Neural cell (in vitro differentiated cells): ENCODE data around the gene C6orf136. TPM values are rescaled to one million over a fixed set of nuclear protein-coding genes. Genes with fewer than 3 reads are reported as not detected.

Experiments used
- H2AFZ ChIP-seq: fragments of 200-600, 300-800 bp; sonication (generic), shearing (Covaris generic); 2 replicates; pipeline ENCODE4 v1.6.0; 2014; ENCODE audit warnings: low read depth, mild to moderate bottlenecking, antibody characterized with exemption, low read length, moderate library complexity
- H3F3A ChIP-seq: fragments of 200-600 bp; shearing (Covaris generic); 2 replicates; pipeline ENCODE4 v1.6.1; 2016; ENCODE audit warnings: mild to moderate bottlenecking, moderate library complexity, mixed read lengths, antibody characterized with exemption, low read length; ENCODE audit not compliant: insufficient read depth, poor library complexity, severe bottlenecking
- H3K27ac ChIP-seq: fragments of 200-600, 300-800 bp; sonication (generic), shearing (Covaris generic); 2 replicates; pipeline ENCODE4 v1.5.1; 2014; ENCODE audit warnings: mild to moderate bottlenecking, low read length, moderate library complexity
- H3K27me3 ChIP-seq: fragments of 300-800, 200-600 bp; sonication (generic), shearing (Covaris generic); 2 replicates; pipeline ENCODE4 v1.6.0; 2014; ENCODE audit warnings: mild to moderate bottlenecking, low read depth, low read length, moderate library complexity; ENCODE audit not compliant: insufficient read depth
- H3K36me3 ChIP-seq: fragments of 300-800, 200-600 bp; sonication (generic), shearing (Covaris generic); 2 replicates; pipeline ENCODE4 v1.5.1; 2014; ENCODE audit warnings: mild to moderate bottlenecking, antibody characterized with exemption, low read length, moderate library complexity; ENCODE audit not compliant: insufficient read depth
- H3K4me2 ChIP-seq: fragments of 300-800, 200-600 bp; sonication (generic), shearing (Covaris generic); 2 replicates; pipeline ENCODE4 v1.6.0; 2014; ENCODE audit warnings: mild to moderate bottlenecking, low read length
- H3K4me3 ChIP-seq: fragments of 300-800, 200-600 bp; sonication (generic), shearing (Covaris generic); 2 replicates; pipeline ENCODE4 v1.5.1; 2014; ENCODE audit warnings: mild to moderate bottlenecking, low read length, moderate library complexity
- H3K79me2 ChIP-seq: fragments of 200-600 bp; shearing (Covaris generic); replicated peaks from 2 replicates; pipeline ENCODE4 v1.6.0; 2014; ENCODE audit warnings: mild to moderate bottlenecking, low read length, moderate library complexity; ENCODE audit not compliant: insufficient read depth
- H3K9ac ChIP-seq: fragments of 300-800, 200-600 bp; sonication (generic), shearing (Covaris generic); 2 replicates; pipeline ENCODE4 v1.6.1; 2016; ENCODE audit warnings: mild to moderate bottlenecking, low read length, mixed read lengths
- H3K9me2 ChIP-seq: fragments of 200-600 bp; shearing (Covaris generic); 2 replicates; pipeline ENCODE4 v1.6.1; 2016; ENCODE audit warnings: mild to moderate bottlenecking, low read length, mixed read lengths; ENCODE audit not compliant: insufficient read depth
- H3K9me3 ChIP-seq: fragments of 200-600, 300-800 bp; sonication (generic), shearing (Covaris generic); 2 replicates; pipeline ENCODE4 v1.6.1; 2016; ENCODE audit warnings: mild to moderate bottlenecking, mixed run types, low read length, moderate library complexity, mixed read lengths
- H4K20me1 ChIP-seq: fragments of 200-600 bp; shearing (Covaris generic); 2 replicates; pipeline ENCODE4 v1.6.1; 2016; ENCODE audit warnings: mild to moderate bottlenecking, mixed run types; ENCODE audit not compliant: insufficient read depth
- CTCF ChIP-seq: fragments of 450-650 bp; IDR thresholded peaks from 2 replicates; pipeline ENCODE4 v1.5.1; 2014; ENCODE audit warnings: antibody characterized with exemption, mild to moderate bottlenecking, moderate library complexity; ENCODE audit not compliant: poor library complexity, severe bottlenecking
- EP300 ChIP-seq: fragments of 450-650 bp; conservative IDR thresholded peaks from 2 replicates; pipeline ENCODE4 v1.6.1; 2014; ENCODE audit warnings: antibody characterized with exemption, mild to moderate bottlenecking, moderate library complexity; ENCODE audit not compliant: poor library complexity, severe bottlenecking
- EZH2 ChIP-seq: fragments of 200-600, 300-800 bp; shearing (Covaris generic), sonication (generic); IDR thresholded peaks from 2 replicates; pipeline ENCODE4 v1.6.1; 2014; ENCODE audit warnings: antibody characterized with exemption, low read length, borderline replicate concordance, mild to moderate bottlenecking; ENCODE audit not compliant: insufficient read depth, poor library complexity, severe bottlenecking
- MXI1 ChIP-seq: fragments of 450-650 bp; conservative IDR thresholded peaks from 2 replicates; pipeline ENCODE4 v1.6.1; 2014; ENCODE audit warnings: antibody characterized with exemption, mild to moderate bottlenecking; ENCODE audit not compliant: poor library complexity, severe bottlenecking
- RAD21 ChIP-seq: fragments of 450-650 bp; conservative IDR thresholded peaks from 2 replicates; pipeline ENCODE4 v1.6.1; 2014; ENCODE audit warnings: antibody characterized with exemption, mild to moderate bottlenecking, moderate library complexity
- REST ChIP-seq: IDR thresholded peaks from 2 replicates; pipeline ENCODE4 v1.6.1; 2012; ENCODE audit warnings: borderline replicate concordance
- TAF1 ChIP-seq: IDR thresholded peaks from 2 replicates; pipeline ENCODE4 v1.6.1; 2012; ENCODE audit warnings: low read depth
- polyA plus RNA-seq: library from polyadenylated mRNA; depleted of rRNA; stranded (reverse); fragments of >200 nt; gene quantifications from 2 replicates; pipeline ENCODE4 v1.2.3, GENCODE V29; 2014

Gene C6orf136
- polyA plus RNA-seq, 1 donor from 2014 or later = 12.4 TPM

GRCh38 chr6:30613251-30614043, 33.5 kb upstream of the C6orf136 start:
- H3K4me3 ChIP-seq = peak overlapping the region; percentile 83

GRCh38 chr6:30614044-30614842, 32.7 kb upstream of the C6orf136 start:
- H2AFZ ChIP-seq = no peak overlapping the region
- H3K27ac ChIP-seq = peak overlapping the region; percentile 100
- TF ChIP-seq EZH2 = no peak
- no peak for TF ChIP-seq REST
- no peak for TF ChIP-seq TAF1
- peak overlapping the region; percentile 83 for H3K4me3 ChIP-seq
- peaks cover 62% of the 10 kb centered on the region for H3K79me2 ChIP-seq
- H3K27me3 ChIP-seq = no peaks in the 10 kb centered on the region
- H3K36me3 ChIP-seq = peaks cover 9% of the 10 kb centered on the region
- H3K4me2 ChIP-seq = peak overlapping the region; percentile 78
- H3K9me3 ChIP-seq = no peaks in the 10 kb centered on the region
- H3K9ac ChIP-seq = peak overlapping the region; percentile 99
- H4K20me1 ChIP-seq = no peaks in the 10 kb centered on the region
- H3K9me2 ChIP-seq = no peaks in the 10 kb centered on the region
- peaks cover 8% of the 10 kb centered on the region for H3F3A ChIP-seq

More at GRCh38 chr6:30613251-30614043, 33.5 kb upstream of the C6orf136 start:
- H3K36me3 ChIP-seq = peaks cover 9% of the 10 kb centered on the region
- peaks cover 56% of the 10 kb centered on the region for H3K79me2 ChIP-seq
- H3F3A ChIP-seq = peaks cover 8% of the 10 kb centered on the region
- peak overlapping the region; percentile 100 for H3K27ac ChIP-seq
- no peak overlapping the region for H2AFZ ChIP-seq
- H3K9me2 ChIP-seq = no peaks in the 10 kb centered on the region
- no peaks in the 10 kb centered on the region for H3K27me3 ChIP-seq
- H3K9ac ChIP-seq = peak overlapping the region; percentile 99
- TF ChIP-seq MXI1 (no peak), RAD21 (no peak), TAF1 (no peak), CTCF (no peak), EP300 (no peak)
- H3K4me2 ChIP-seq = peak overlapping the region; percentile 78
- H3K9me3 ChIP-seq = no peaks in the 10 kb centered on the region
- no peaks in the 10 kb centered on the region for H4K20me1 ChIP-seq
